ENCODE measurements around the gene AICDA.

AICDA gene

DNA sequence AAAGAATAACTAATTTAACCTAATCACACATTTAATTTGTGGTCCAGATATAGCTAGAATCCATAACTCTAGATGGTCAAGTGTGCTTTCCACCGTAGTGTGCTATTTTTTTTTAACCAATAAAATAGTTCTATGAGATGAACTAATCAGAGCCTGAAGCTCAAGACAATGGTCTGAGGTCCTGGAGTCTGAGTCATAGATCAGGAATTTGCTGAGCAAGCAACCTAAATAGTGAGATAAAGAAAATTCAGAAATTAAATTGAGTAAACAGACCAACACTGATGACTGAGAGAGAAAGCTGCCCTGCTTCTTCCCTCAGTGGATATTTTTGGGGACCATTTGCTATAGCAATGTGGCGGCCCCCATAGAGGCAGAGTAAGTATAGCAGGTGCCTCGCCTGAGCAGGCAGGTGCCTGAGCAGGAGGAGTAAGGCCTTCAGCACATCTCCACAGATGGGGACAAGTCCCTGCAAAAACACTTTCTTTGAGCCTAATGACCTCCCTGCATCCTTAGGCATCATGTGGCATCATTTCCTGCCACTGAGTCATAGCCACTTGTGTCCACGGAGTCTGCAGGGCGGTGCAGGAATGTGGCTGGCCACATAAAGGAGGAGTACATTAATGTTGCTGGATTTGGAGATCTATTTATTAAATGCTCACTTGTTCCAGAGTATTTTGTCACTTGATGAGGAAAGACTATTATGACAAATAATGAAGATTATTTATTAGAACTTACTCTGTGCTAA lies 58.0 kb downstream of the AICDA start:
- no peak for DNase-seq (ENCODE audit: low spot score)

DNA sequence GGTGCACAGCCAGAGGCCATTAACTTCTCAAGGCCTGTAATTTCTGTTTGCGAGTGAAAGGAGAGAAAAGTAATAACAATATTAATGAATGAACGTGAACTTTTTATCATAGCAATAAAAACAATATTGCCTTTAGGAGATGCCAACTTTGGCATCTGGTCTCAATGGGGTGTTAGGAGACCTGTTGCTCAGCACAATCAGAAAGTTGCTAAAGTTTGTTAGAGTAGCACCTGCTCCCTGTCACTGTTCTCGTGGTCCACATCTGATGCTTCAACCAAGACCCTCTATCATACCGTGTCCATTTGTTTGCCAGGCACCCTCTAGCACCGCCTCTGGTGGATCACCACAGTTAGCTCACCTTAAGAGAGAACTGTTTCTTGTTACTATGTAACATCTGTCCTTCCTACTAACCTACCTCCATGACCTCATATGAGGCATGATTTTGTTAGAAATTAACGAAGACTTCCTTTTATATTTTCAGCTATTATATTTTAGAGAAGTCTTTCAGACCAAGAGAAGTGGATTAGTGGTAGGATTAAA lies 59.5 kb downstream of the AICDA start:
- no peak for DNase-seq (ENCODE audit: low spot score)
